Esophagus muscularis mucosa (tissue), 4 donors: Measurements from ENCODE around the gene EFEMP2.

Experiments used
- EP300 ChIP-seq: sonication (generic); formaldehyde crosslinking; IDR thresholded peaks from one replicate; pipeline ENCODE4 v1.6.1; 2017; ENCODE audit warnings: antibody characterized with exemption
- POLR2A ChIP-seq: fragments of 450-650 bp; IDR thresholded peaks from one replicate; pipeline ENCODE4 v1.6.1; 2017; ENCODE audit warnings: antibody characterized with exemption, moderate library complexity, mild to moderate bottlenecking, low read depth
- POLR2AphosphoS5 ChIP-seq, 2 donors: sonication (generic); formaldehyde crosslinking; IDR thresholded peaks; one replicate each; pipeline ENCODE4 v1.6.1; 2017; ENCODE audit warnings: antibody characterized with exemption in 2 of 2
- TF ChIP-seq, protein P1 (sequence below), 3 experiments: fragments of 200-600 bp in 2 of 3; fragments of 450-650 bp in 1 of 3; sonication (generic) in 2 of 3; IDR thresholded peaks; one replicate each; pipeline ENCODE4 v1.5.1; 2017 to 2019; ENCODE audit warnings: antibody characterized with exemption in 3 of 3, mild to moderate bottlenecking in 2 of 3, moderate library complexity in 1 of 3

DNA sequence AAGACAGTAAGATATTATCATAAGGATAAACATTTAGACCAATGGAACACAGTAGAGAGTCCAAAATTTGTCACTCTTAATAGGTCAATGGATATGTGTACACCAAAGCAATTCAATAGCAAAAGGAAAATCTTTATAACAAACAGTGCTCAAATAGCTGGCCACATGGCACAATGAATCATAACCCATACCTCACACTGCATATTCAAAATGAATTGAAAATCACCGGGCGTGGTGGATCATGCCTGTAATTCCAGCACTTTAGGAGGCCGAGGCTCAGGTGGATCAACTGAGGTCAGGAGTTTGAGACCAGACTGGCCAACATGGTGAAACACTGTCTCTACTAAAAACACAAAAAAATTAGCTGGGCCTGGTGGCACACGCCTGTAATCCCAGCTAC is 30.5 kb downstream of the EFEMP2 start:
- TF ChIP-seq EP300 (no peak), POLR2A (no peak), POLR2AphosphoS5 (IDR thresholded peaks at IDR 0.05) (no peak)
- TF ChIP-seq, protein P1, sequence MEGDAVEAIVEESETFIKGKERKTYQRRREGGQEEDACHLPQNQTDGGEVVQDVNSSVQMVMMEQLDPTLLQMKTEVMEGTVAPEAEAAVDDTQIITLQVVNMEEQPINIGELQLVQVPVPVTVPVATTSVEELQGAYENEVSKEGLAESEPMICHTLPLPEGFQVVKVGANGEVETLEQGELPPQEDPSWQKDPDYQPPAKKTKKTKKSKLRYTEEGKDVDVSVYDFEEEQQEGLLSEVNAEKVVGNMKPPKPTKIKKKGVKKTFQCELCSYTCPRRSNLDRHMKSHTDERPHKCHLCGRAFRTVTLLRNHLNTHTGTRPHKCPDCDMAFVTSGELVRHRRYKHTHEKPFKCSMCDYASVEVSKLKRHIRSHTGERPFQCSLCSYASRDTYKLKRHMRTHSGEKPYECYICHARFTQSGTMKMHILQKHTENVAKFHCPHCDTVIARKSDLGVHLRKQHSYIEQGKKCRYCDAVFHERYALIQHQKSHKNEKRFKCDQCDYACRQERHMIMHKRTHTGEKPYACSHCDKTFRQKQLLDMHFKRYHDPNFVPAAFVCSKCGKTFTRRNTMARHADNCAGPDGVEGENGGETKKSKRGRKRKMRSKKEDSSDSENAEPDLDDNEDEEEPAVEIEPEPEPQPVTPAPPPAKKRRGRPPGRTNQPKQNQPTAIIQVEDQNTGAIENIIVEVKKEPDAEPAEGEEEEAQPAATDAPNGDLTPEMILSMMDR (IDR thresholded peaks at IDR 0.05), result no peak
